CD8-positive, alpha-beta memory T cell (primary cell): ENCODE results near the gene CDK8. TPM values are rescaled to one million over a fixed set of nuclear protein-coding genes. Genes with fewer than 3 reads are reported as not detected.

Source experiments
- CTCF ChIA-PET: fragments of 350-600 bp; sonication (Branson Sonifier 250); formaldehyde crosslinking; loops from one replicate; lab custom pipeline; 2021; ENCODE audit warnings: antibody characterized with exemption; lab: Charles Lee
- POLR2A ChIA-PET: fragments of 350-600 bp; sonication (Branson Sonifier 250); formaldehyde crosslinking; loops from one replicate; lab custom pipeline; 2021; ENCODE audit warnings: antibody characterized with exemption; lab: Charles Lee
- DNase-seq, 5 donors: peaks; one replicate each; pipeline versions ENCODE4 v3.0.0 to v3.0.0-alpha.2; 2020 to 2022; ENCODE audit warnings: mixed read lengths in 1 of 5
- H3K27ac ChIP-seq: one replicate; pipeline ENCODE4 v1.7.0; 2013; ENCODE audit warnings: low read depth, mild to moderate bottlenecking, low read length, moderate library complexity
- H3K27me3 ChIP-seq: 2 replicates; pipeline ENCODE4 v1.7.0; 2013; ENCODE audit warnings: low read length, mild to moderate bottlenecking; ENCODE audit not compliant: insufficient read depth, poor library complexity, severe bottlenecking
- H3K36me3 ChIP-seq: 2 replicates; pipeline ENCODE4 v1.7.0; 2013; ENCODE audit warnings: mild to moderate bottlenecking, low read length, moderate library complexity; ENCODE audit not compliant: insufficient read depth
- H3K4me1 ChIP-seq: 2 replicates; pipeline ENCODE4 v1.7.0; 2013; ENCODE audit warnings: mild to moderate bottlenecking, low read length, moderate library complexity; ENCODE audit not compliant: insufficient read depth
- H3K4me3 ChIP-seq: 2 replicates; pipeline ENCODE4 v1.7.0; 2013; ENCODE audit warnings: mild to moderate bottlenecking, low read length
- H3K9me3 ChIP-seq: 2 replicates; pipeline ENCODE4 v1.7.0; 2013; ENCODE audit warnings: mild to moderate bottlenecking, low read length
- H3K27ac Mint-ChIP-seq, 8 donors: one replicate each; pipeline ENCODE4 v1.8.0; 2020 to 2021; ENCODE audit warnings: mixed read lengths in 8 of 8, mild to moderate bottlenecking in 6 of 8, inconsistent platforms in 3 of 8, moderate library complexity in 3 of 8
- H3K27me3 Mint-ChIP-seq, 2 donors: one replicate each; pipeline ENCODE4 v1.8.0; 2020 to 2021; ENCODE audit warnings: mixed read lengths in 2 of 2, mild to moderate bottlenecking in 1 of 2, moderate library complexity in 1 of 2
- H3K36me3 Mint-ChIP-seq, 3 donors: one replicate each; pipeline ENCODE4 v1.8.0; 2020 to 2021; ENCODE audit warnings: mixed read lengths in 3 of 3, inconsistent platforms in 1 of 3, mild to moderate bottlenecking in 1 of 3
- H3K4me1 Mint-ChIP-seq, 3 donors: one replicate each; pipeline ENCODE4 v1.8.0; 2020 to 2021; ENCODE audit warnings: mixed read lengths in 3 of 3, inconsistent platforms in 1 of 3, mild to moderate bottlenecking in 1 of 3
- H3K4me3 Mint-ChIP-seq, 7 donors: one replicate each; pipeline ENCODE4 v1.8.0; 2020 to 2021; ENCODE audit warnings: mixed read lengths in 7 of 7, mild to moderate bottlenecking in 6 of 7, moderate library complexity in 4 of 7, inconsistent platforms in 2 of 7
- H3K9me3 Mint-ChIP-seq, 5 donors: one replicate each; pipeline ENCODE4 v1.8.0; 2020 to 2022; ENCODE audit warnings: mixed read lengths in 5 of 5, mild to moderate bottlenecking in 3 of 5, moderate library complexity in 2 of 5, inconsistent platforms in 1 of 5
- polyA plus RNA-seq: library from polyadenylated mRNA; unstranded; fragments of 300-500 nt; fragmentation: Illumina TruSeq; gene quantifications from one replicate; pipeline ENCODE4 v1.2.3, GENCODE V29; 2021
- total RNA-seq, 2 experiments: library from RNA; stranded (reverse); gene quantifications; one replicate each; pipeline ENCODE4 v1.2.3, GENCODE V29; 2021

Gene CDK8
- 10 to 100 TPM; 27.9 to 28.0 TPM for total RNA-seq
- polyA plus RNA-seq = 4.8 TPM

- Histone ChIP-seq H3K4me3 (peak within 1 kb of the TSS; percentile 76), H3K9me3 (no peaks in the 10 kb centered on the region), H3K36me3 (no peaks in the 10 kb centered on the region), H3K27ac (peak within 1 kb of the TSS; percentile 53), H3K27me3 (no peaks in the 10 kb centered on the region), H3K4me1 (peaks cover 19% of the 10 kb centered on the region)
- Mint-ChIP-seq H3K27ac (peak within 1 kb of the TSS; percentile 55 to 97 (median 88)), H3K27me3 (peaks cover 0 to 4% of the 10 kb centered on the region in 2 donors), H3K36me3 (peaks cover 0 to 6% (median 0%) of the 10 kb centered on the region in 3 donors), H3K4me3 (peak within 1 kb of the TSS; percentile 82 to 97 (median 92)), H3K9me3 (no peaks in the 10 kb centered on the region), H3K4me1 (peaks cover 31 to 51% (median 49%) of the 10 kb centered on the region in 3 donors)
- ChIA-PET POLR2A (interaction anchor here (0.6 to 1.0 kb wide), 5 partner anchors 10 to 1196 kb away, joined by 3 to 6 read pairs (median 3); no protein-coding TSS in a partner anchor), CTCF (interaction anchor here (0.6 kb wide), 1 partner anchor 445 kb away, joined by 4 read pairs; no protein-coding TSS in a partner anchor)
- DNase-seq = peak; percentile 79 to 93 (median 90)
Observed at GRCh38 chr13:26253787-26254582, at the start of gene CDK8. CDK8 (plus strand) TSS chr13:26254129; CDS start chr13:26254642, 513 bp downstream.

GRCh38 chr13:26208287-26208686 lies 45.6 kb upstream of the CDK8 start:
- CTCF ChIA-PET = no interaction called here
- DNase-seq = no peak
- no peaks in the 10 kb centered on the region for H3K4me1 ChIP-seq
- H3K9me3 ChIP-seq = no peaks in the 10 kb centered on the region
- peaks cover 0 to 77% (median 21%) of the 10 kb centered on the region in 3 donors for H3K36me3 Mint-ChIP-seq
- no peak overlapping the region for H3K4me3 ChIP-seq
- H3K27me3 Mint-ChIP-seq = no peaks in the 10 kb centered on the region
- no peaks in the 10 kb centered on the region for H3K9me3 Mint-ChIP-seq
- peaks cover 9 to 12% (median 12%) of the 10 kb centered on the region in 3 donors for H3K4me1 Mint-ChIP-seq
- POLR2A ChIA-PET = no interaction called here
- H3K36me3 ChIP-seq = peaks cover 19% of the 10 kb centered on the region
- no peak overlapping the region for H3K27ac ChIP-seq
- no peak overlapping the region for H3K27ac Mint-ChIP-seq
- H3K27me3 ChIP-seq = no peaks in the 10 kb centered on the region
- no peak overlapping the region for H3K4me3 Mint-ChIP-seq

DNA sequence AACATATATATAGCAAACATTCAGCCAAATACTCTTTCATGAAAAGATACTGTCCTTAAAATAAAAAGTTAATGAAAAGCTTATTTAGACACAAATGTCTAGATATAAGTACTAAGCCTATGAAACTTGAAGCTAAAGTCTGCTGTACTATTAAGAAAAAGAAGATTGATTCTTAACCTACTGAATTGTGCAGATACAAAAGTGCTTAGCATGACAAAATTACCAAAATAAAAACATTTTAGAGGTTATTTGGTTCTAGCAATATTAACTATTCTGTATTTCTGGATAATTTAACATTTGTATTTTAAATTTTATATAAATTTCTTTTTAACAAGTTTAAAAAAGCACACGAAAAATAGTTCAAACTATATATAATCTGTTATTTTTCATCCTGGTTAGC lies 40.6 kb upstream of the CDK8 start:
- H3K27me3 Mint-ChIP-seq = no peaks in the 10 kb centered on the region
- peaks cover 19 to 81% (median 30%) of the 10 kb centered on the region in 3 donors for H3K36me3 Mint-ChIP-seq
- ChIA-PET POLR2A (no interaction called here), CTCF (no interaction called here)
- DNase-seq = no peak
- no peak overlapping the region for H3K4me3 Mint-ChIP-seq
- peaks cover 49% of the 10 kb centered on the region for H3K36me3 ChIP-seq
- H3K27ac Mint-ChIP-seq = no peak overlapping the region
- peaks cover 17 to 40% (median 27%) of the 10 kb centered on the region in 3 donors for H3K4me1 Mint-ChIP-seq
- no peaks in the 10 kb centered on the region for H3K9me3 ChIP-seq
- no peak overlapping the region for H3K4me3 ChIP-seq
- H3K4me1 ChIP-seq = no peaks in the 10 kb centered on the region
- H3K9me3 Mint-ChIP-seq = no peaks in the 10 kb centered on the region
- no peaks in the 10 kb centered on the region for H3K27me3 ChIP-seq
- no peak overlapping the region for H3K27ac ChIP-seq

GRCh38 chr13:26213982-26214381 lies 39.9 kb upstream of the CDK8 start:
- H3K4me3 Mint-ChIP-seq = no peak overlapping the region
- DNase-seq = no peak
- ChIA-PET POLR2A (no interaction called here), CTCF (no interaction called here)
- Histone ChIP-seq H3K27me3 (no peaks in the 10 kb centered on the region), H3K36me3 (peaks cover 51% of the 10 kb centered on the region), H3K4me1 (peaks cover 2% of the 10 kb centered on the region), H3K4me3 (no peak overlapping the region), H3K27ac (no peak overlapping the region), H3K9me3 (no peaks in the 10 kb centered on the region)
- peak overlapping the region in 1 of 8 donors; percentile 3 for H3K27ac Mint-ChIP-seq
- no peaks in the 10 kb centered on the region for H3K27me3 Mint-ChIP-seq
- peaks cover 17 to 43% (median 30%) of the 10 kb centered on the region in 3 donors for H3K4me1 Mint-ChIP-seq
- peaks cover 21 to 79% (median 30%) of the 10 kb centered on the region in 3 donors for H3K36me3 Mint-ChIP-seq
- H3K9me3 Mint-ChIP-seq = no peaks in the 10 kb centered on the region

DNA sequence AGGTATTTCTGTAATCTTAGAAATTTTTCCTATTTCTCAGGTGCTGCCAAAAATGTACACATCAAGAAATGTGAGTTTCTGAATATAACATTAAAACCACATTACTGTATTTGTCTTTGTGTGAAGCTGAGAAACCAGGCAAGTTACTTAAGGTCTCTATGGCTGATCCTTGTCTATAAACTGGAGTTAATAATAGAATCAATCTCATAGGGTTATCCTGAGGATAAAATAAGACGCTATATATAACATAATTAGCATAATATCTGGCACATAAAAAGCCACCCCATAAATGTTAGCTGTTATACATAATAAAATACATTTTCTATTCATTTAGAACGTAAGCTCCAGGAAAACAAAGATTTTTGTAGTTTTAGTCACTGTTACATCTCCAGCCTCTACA lies 37.9 kb upstream of the CDK8 start:
- no peak overlapping the region for H3K27ac ChIP-seq
- CTCF ChIA-PET = interaction anchor here (3.3 kb wide), 1 partner anchor 31 kb away, joined by 16 read pairs; no protein-coding TSS in a partner anchor
- H3K27me3 ChIP-seq = no peaks in the 10 kb centered on the region
- no peaks in the 10 kb centered on the region for H3K9me3 Mint-ChIP-seq
- peaks cover 21% of the 10 kb centered on the region for H3K4me1 ChIP-seq
- no peaks in the 10 kb centered on the region for H3K27me3 Mint-ChIP-seq
- H3K4me1 Mint-ChIP-seq = peaks cover 32 to 58% (median 47%) of the 10 kb centered on the region in 3 donors
- no peaks in the 10 kb centered on the region for H3K9me3 ChIP-seq
- no peak overlapping the region for H3K4me3 ChIP-seq
- no peak for DNase-seq
- H3K27ac Mint-ChIP-seq = no peak overlapping the region
- POLR2A ChIA-PET = no interaction called here
- peaks cover 24 to 73% (median 32%) of the 10 kb centered on the region in 3 donors for H3K36me3 Mint-ChIP-seq
- no peak overlapping the region for H3K4me3 Mint-ChIP-seq
- H3K36me3 ChIP-seq = peaks cover 54% of the 10 kb centered on the region

DNA sequence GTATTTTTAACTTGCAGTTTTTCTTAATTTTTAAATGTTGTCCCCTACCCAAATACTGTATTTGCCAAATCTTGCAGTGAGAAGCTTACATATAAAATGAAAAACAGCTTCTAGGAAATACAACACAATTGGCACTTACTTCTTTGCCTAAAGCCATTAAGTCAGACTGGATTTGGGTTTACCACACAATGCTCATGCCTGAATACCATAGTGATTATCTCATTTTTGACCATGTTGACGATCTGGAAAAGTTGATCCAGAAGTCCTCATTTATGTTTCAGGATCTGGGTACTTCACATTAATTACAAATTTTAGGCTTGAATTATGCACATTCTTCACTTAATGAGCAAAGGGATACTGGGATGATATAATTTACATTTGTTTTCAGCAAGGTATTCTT lies 34.2 kb upstream of the CDK8 start:
- peaks cover 38% of the 10 kb centered on the region for H3K36me3 ChIP-seq
- Mint-ChIP-seq H3K4me1 (peaks cover 42 to 59% (median 53%) of the 10 kb centered on the region in 3 donors), H3K36me3 (peaks cover 14 to 57% (median 24%) of the 10 kb centered on the region in 3 donors), H3K27ac (peak overlapping the region in 4 of 8 donors; percentile 9 to 52 (median 34)), H3K9me3 (no peaks in the 10 kb centered on the region), H3K27me3 (no peaks in the 10 kb centered on the region), H3K4me3 (peak overlapping the region in 6 of 7 donors; percentile 34 to 97 (median 74))
- DNase-seq = no peak
- H3K4me3 ChIP-seq = no peak overlapping the region
- ChIA-PET POLR2A (interaction anchor here (2.0 kb wide), 1 partner anchor 33 kb away, joined by 4 read pairs; no protein-coding TSS in a partner anchor), CTCF (interaction anchor here (4.3 kb wide), 1 partner anchor 34 kb away, joined by 23 read pairs; no protein-coding TSS in a partner anchor)
- no peaks in the 10 kb centered on the region for H3K27me3 ChIP-seq
- H3K27ac ChIP-seq = no peak overlapping the region
- no peaks in the 10 kb centered on the region for H3K9me3 ChIP-seq
- peaks cover 30% of the 10 kb centered on the region for H3K4me1 ChIP-seq

DNA sequence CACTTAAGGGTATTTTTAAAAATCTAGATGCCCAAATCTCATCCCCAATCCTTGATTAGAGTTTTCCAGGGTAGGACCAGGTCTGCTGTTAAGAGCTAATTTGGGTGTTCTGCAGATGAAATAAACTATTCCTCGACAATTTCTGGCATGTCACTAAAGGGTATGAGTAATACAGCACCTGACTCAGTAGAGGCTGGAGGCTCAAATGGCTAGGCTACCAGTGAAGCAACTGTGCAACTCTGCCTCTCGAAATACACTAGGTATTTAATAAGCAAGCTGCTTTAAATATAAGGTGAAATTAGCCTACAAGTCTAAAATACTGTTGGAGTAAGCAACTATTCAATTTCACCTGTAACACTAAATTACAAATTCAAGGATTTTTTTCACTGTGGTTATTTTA lies 33.4 kb upstream of the CDK8 start:
- Histone ChIP-seq H3K4me1 (peaks cover 30% of the 10 kb centered on the region), H3K27ac (peak overlapping the region; percentile 95), H3K27me3 (no peaks in the 10 kb centered on the region), H3K36me3 (peaks cover 31% of the 10 kb centered on the region), H3K4me3 (no peak overlapping the region), H3K9me3 (no peaks in the 10 kb centered on the region)
- Mint-ChIP-seq H3K9me3 (no peaks in the 10 kb centered on the region), H3K27ac (peak overlapping the region in 4 of 8 donors; percentile 43 to 83 (median 56)), H3K4me1 (peaks cover 41 to 53% (median 53%) of the 10 kb centered on the region in 3 donors), H3K36me3 (peaks cover 7 to 49% (median 17%) of the 10 kb centered on the region in 3 donors), H3K4me3 (peak overlapping the region; percentile 34 to 98 (median 94)), H3K27me3 (peaks cover 0 to 3% of the 10 kb centered on the region in 2 donors)
- no peak for DNase-seq
- CTCF ChIA-PET = interaction anchor here (1.8 to 4.3 kb wide), 2 partner anchors 35 to 278 kb away, joined by 6 to 23 read pairs; no protein-coding TSS in a partner anchor
- POLR2A ChIA-PET = interaction anchor here (2.0 kb wide), 1 partner anchor 34 kb away, joined by 4 read pairs; no protein-coding TSS in a partner anchor
